HepG2 (cell line): ENCODE measurements around the gene MC1R. TPM values are rescaled to one million over a fixed set of nuclear protein-coding genes. Genes with fewer than 3 reads are reported as not detected.
A peak's percentile ranks its signal among the peaks of the same experiment; 100 is the strongest.

Experiments
- AGO2 ChIP-seq: fragments of 200-400 bp; formaldehyde crosslinking; optimal IDR thresholded peaks from 2 replicates; pipeline ENCODE3; 2017; ENCODE audit warnings: mild to moderate bottlenecking, low read depth, low read length, moderate library complexity
- HNRNPUL1 ChIP-seq: fragments of 200-400 bp; formaldehyde crosslinking; IDR thresholded peaks from 2 replicates; pipeline ENCODE4 v1.6.1; 2017; ENCODE audit warnings: low read depth, mild to moderate bottlenecking, low read length, moderate library complexity
- MTA3 ChIP-seq: sonication (generic); formaldehyde crosslinking; IDR thresholded peaks from 2 replicates; pipeline ENCODE4 v1.4.0; 2020; ENCODE audit warnings: missing genetic modification reagents
- NFIB ChIP-seq: sonication (generic); formaldehyde crosslinking; IDR thresholded peaks from 2 replicates; pipeline ENCODE4 v1.9.0; 2021; ENCODE audit warnings: missing genetic modification reagents, mild to moderate bottlenecking, borderline replicate concordance
- NFYC ChIP-seq: IDR thresholded peaks from 2 replicates; pipeline ENCODE4 v1.6.1; 2016; ENCODE audit warnings: missing genetic modification reagents, missing compliant biosample characterization
- NR2F6 ChIP-seq, 2 experiments: IDR thresholded peaks; 2 replicates each; pipeline ENCODE4 v1.6.1; 2016; ENCODE audit warnings: antibody characterized with exemption in 1 of 2, mild to moderate bottlenecking in 1 of 2
- PAX8 ChIP-seq: sonication (generic); formaldehyde crosslinking; IDR thresholded peaks from 2 replicates; pipeline ENCODE4 v1.8.0; 2022; ENCODE audit warnings: mild to moderate bottlenecking, missing genetic modification reagents, borderline replicate concordance
- RARG ChIP-seq: sonication (generic); formaldehyde crosslinking; IDR thresholded peaks from 2 replicates; pipeline ENCODE4 v1.4.0; 2020; ENCODE audit warnings: low read depth, mild to moderate bottlenecking, missing genetic modification reagents
- SRY ChIP-seq: sonication (generic); formaldehyde crosslinking; IDR thresholded peaks from 2 replicates; pipeline ENCODE4 v1.8.0; 2022; ENCODE audit warnings: mild to moderate bottlenecking, missing genetic modification reagents
- TBX2 ChIP-seq: sonication (generic); formaldehyde crosslinking; IDR thresholded peaks from 2 replicates; pipeline ENCODE4 v1.5.0; 2020; ENCODE audit warnings: missing genetic modification reagents, mild to moderate bottlenecking, borderline replicate concordance
- ZBTB20 ChIP-seq: sonication (generic); formaldehyde crosslinking; IDR thresholded peaks from 2 replicates; pipeline ENCODE4 v1.8.1; 2023; ENCODE audit warnings: missing genetic modification reagents, low read depth, mild to moderate bottlenecking, borderline replicate concordance
- ZNF160 ChIP-seq: sonication (generic); formaldehyde crosslinking; IDR thresholded peaks from 2 replicates; pipeline ENCODE4 v1.8.0; 2022; ENCODE audit warnings: mild to moderate bottlenecking, inconsistent platforms, missing genetic modification reagents
- ZNF225 ChIP-seq: sonication (generic); formaldehyde crosslinking; IDR thresholded peaks from 2 replicates; pipeline ENCODE4 v1.4.0; 2020; ENCODE audit warnings: mild to moderate bottlenecking, missing genetic modification reagents
- ZNF34 ChIP-seq: sonication (generic); formaldehyde crosslinking; IDR thresholded peaks from 2 replicates; pipeline ENCODE4 v1.4.0; 2020; ENCODE audit warnings: mild to moderate bottlenecking, missing genetic modification reagents, borderline replicate concordance
- ZNF577 ChIP-seq: sonication (generic); formaldehyde crosslinking; IDR thresholded peaks from 2 replicates; pipeline ENCODE4 v1.4.0; 2020; ENCODE audit warnings: mild to moderate bottlenecking, low read depth, missing genetic modification reagents, borderline replicate concordance
- ZNF607 ChIP-seq: sonication (generic); formaldehyde crosslinking; IDR thresholded peaks from 2 replicates; pipeline ENCODE4 v1.5.1; 2020; ENCODE audit warnings: missing genetic modification reagents, mild to moderate bottlenecking, borderline replicate concordance
- ZNF672 ChIP-seq: sonication (generic); formaldehyde crosslinking; IDR thresholded peaks from 2 replicates; pipeline ENCODE4 v1.8.1; 2022; ENCODE audit warnings: missing genetic modification reagents
- ZNF766 ChIP-seq: sonication (generic); formaldehyde crosslinking; IDR thresholded peaks from 2 replicates; pipeline ENCODE4 v1.5.0; 2020; ENCODE audit warnings: missing genetic modification reagents, borderline replicate concordance
- polyA plus RNA-seq, 8 experiments: library from polyadenylated mRNA; depleted of rRNA in 3 of 8; stranded (reverse) in 7 of 8; unstranded in 1 of 8; fragments of >200 nt; fragmentation: Illumina TruSeq in 4 of 8; extraction: Trizol in 4 of 8; gene quantifications; 2 replicates each; pipeline versions ENCODE4 v1.2.1 to v1.2.3, GENCODE V29; 2011 to 2016; ENCODE audit warnings: low read depth in 4 of 8, missing spikeins in 1 of 8, mixed read lengths in 1 of 8; ENCODE audit not compliant: insufficient read depth in 1 of 8
- total RNA-seq, 5 experiments: library from RNA; depleted of rRNA; stranded (reverse); fragments of >200 nt; fragmentation: Illumina TruSeq; extraction: Trizol; gene quantifications; 2 replicates each; pipeline ENCODE4 v1.2.3, GENCODE V29; 2016; ENCODE audit warnings: low read depth in 1 of 5
- TF ChIP-seq, protein P1 (sequence below): sonication (generic); formaldehyde crosslinking; conservative IDR thresholded peaks from 2 replicates; pipeline ENCODE4 v1.5.0; 2020; ENCODE audit warnings: missing genetic modification reagents
- TF ChIP-seq, protein P2 (sequence below): IDR thresholded peaks from 2 replicates; pipeline ENCODE4 v1.6.1; 2016; ENCODE audit warnings: mild to moderate bottlenecking, missing biosample characterization, missing genetic modification reagents
- TF ChIP-seq, protein P3 (sequence below): sonication (generic); formaldehyde crosslinking; IDR thresholded peaks from 2 replicates; pipeline ENCODE4 v1.4.0; 2020; ENCODE audit warnings: mild to moderate bottlenecking, missing genetic modification reagents
- TF ChIP-seq, protein P4 (sequence below): IDR thresholded peaks from 2 replicates; pipeline ENCODE4 v1.6.1; 2016; ENCODE audit warnings: low read depth, missing genetic modification reagents, missing compliant biosample characterization

Gene MC1R
- total and polyA plus RNA-seq, 2 of the 13 experiments (the other 11 are each of a cell fraction or from before 2014, with no cell fraction given), result 9.1 to 14.8 TPM

DNA sequence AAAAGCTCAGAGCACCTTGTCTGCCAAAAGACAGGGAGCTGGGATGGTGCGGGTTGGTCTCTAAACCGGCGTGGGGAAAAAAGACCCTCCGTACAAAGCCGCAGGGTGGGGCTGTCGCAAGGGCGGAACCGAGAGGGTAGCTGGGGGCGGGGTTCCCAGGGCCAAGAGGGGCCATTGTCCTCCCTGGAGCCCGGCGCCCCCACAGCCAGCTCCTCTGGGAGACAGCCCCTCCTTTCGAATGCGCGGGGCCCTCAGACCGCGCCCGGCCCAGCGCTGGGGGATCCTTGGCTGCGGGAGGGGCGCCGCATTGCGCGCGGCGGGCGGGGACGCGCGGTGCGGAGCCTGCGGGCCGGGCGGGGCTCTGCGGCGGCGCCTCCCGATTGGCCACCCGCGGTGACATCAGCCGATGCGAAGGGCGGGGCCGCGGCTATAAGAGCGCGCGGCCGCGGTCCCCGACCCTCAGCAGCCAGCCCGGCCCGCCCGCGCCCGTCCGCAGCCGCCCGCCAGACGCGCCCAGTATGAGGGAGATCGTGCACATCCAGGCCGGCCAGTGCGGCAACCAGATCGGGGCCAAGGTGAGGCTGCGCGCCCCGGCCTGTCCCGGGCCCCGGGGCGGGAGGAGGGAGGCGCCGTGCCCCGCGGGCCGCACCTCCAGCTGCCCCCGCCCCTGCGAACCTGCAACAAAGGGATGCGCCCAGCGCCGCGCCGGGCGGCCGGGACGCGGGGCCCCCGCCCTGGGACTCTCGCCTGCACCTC lies 4.4 kb downstream of the MC1R start, which contains the start of gene TUBB3 (continued):
- TF ChIP-seq, protein P1, sequence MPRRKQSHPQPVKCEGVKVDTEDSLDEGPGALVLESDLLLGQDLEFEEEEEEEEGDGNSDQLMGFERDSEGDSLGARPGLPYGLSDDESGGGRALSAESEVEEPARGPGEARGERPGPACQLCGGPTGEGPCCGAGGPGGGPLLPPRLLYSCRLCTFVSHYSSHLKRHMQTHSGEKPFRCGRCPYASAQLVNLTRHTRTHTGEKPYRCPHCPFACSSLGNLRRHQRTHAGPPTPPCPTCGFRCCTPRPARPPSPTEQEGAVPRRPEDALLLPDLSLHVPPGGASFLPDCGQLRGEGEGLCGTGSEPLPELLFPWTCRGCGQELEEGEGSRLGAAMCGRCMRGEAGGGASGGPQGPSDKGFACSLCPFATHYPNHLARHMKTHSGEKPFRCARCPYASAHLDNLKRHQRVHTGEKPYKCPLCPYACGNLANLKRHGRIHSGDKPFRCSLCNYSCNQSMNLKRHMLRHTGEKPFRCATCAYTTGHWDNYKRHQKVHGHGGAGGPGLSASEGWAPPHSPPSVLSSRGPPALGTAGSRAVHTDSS, result no peak
- TF ChIP-seq, protein P2, sequence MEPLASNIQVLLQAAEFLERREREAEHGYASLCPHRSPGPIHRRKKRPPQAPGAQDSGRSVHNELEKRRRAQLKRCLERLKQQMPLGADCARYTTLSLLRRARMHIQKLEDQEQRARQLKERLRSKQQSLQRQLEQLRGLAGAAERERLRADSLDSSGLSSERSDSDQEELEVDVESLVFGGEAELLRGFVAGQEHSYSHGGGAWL (CRISPR knock-in tag), result no peak; the same call in 1 of the 2 replicates
- TF ChIP-seq HNRNPUL1, result no peak
- TF ChIP-seq NFYC (CRISPR knock-in tag), result peak; percentile 38; the same call in 1 of the 2 replicates
- no peak; the same call in 1 of the 2 replicates for TF ChIP-seq ZNF34 (CRISPR knock-in tag)
- TF ChIP-seq MTA3 (CRISPR knock-in tag), result no peak
- TF ChIP-seq PAX8 (CRISPR knock-in tag), result no peak
- no peak for TF ChIP-seq TBX2 (CRISPR knock-in tag)
- TF ChIP-seq AGO2, result peak; percentile 91
- peak; percentile 56; the same call in 1 of the 2 replicates for TF ChIP-seq ZNF766 (CRISPR knock-in tag)
- no peak for TF ChIP-seq ZNF225 (CRISPR knock-in tag)
- no peak for TF ChIP-seq ZNF672 (CRISPR knock-in tag)
- TF ChIP-seq NFIB, result no peak
- TF ChIP-seq, protein P3, sequence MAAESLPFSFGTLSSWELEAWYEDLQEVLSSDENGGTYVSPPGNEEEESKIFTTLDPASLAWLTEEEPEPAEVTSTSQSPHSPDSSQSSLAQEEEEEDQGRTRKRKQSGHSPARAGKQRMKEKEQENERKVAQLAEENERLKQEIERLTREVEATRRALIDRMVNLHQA (CRISPR knock-in tag), result no peak
- peak; percentile 62; the same call in 1 of the 2 replicates for TF ChIP-seq ZNF160 (CRISPR knock-in tag)
- no peak for TF ChIP-seq ZNF577 (CRISPR knock-in tag)
- no peak for TF ChIP-seq ZBTB20 (CRISPR knock-in tag)
- TF ChIP-seq, protein P4, sequence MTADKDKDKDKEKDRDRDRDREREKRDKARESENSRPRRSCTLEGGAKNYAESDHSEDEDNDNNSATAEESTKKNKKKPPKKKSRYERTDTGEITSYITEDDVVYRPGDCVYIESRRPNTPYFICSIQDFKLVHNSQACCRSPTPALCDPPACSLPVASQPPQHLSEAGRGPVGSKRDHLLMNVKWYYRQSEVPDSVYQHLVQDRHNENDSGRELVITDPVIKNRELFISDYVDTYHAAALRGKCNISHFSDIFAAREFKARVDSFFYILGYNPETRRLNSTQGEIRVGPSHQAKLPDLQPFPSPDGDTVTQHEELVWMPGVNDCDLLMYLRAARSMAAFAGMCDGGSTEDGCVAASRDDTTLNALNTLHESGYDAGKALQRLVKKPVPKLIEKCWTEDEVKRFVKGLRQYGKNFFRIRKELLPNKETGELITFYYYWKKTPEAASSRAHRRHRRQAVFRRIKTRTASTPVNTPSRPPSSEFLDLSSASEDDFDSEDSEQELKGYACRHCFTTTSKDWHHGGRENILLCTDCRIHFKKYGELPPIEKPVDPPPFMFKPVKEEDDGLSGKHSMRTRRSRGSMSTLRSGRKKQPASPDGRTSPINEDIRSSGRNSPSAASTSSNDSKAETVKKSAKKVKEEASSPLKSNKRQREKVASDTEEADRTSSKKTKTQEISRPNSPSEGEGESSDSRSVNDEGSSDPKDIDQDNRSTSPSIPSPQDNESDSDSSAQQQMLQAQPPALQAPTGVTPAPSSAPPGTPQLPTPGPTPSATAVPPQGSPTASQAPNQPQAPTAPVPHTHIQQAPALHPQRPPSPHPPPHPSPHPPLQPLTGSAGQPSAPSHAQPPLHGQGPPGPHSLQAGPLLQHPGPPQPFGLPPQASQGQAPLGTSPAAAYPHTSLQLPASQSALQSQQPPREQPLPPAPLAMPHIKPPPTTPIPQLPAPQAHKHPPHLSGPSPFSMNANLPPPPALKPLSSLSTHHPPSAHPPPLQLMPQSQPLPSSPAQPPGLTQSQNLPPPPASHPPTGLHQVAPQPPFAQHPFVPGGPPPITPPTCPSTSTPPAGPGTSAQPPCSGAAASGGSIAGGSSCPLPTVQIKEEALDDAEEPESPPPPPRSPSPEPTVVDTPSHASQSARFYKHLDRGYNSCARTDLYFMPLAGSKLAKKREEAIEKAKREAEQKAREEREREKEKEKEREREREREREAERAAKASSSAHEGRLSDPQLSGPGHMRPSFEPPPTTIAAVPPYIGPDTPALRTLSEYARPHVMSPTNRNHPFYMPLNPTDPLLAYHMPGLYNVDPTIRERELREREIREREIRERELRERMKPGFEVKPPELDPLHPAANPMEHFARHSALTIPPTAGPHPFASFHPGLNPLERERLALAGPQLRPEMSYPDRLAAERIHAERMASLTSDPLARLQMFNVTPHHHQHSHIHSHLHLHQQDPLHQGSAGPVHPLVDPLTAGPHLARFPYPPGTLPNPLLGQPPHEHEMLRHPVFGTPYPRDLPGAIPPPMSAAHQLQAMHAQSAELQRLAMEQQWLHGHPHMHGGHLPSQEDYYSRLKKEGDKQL (CRISPR knock-in tag), result no peak
- TF ChIP-seq RARG (CRISPR knock-in tag), result no peak
- TF ChIP-seq SRY (CRISPR knock-in tag), result peak; percentile 92
- no peak for TF ChIP-seq NR2F6 (IDR thresholded peaks at IDR 0.05)
- 0 out of 2 replicates have a peak, but pooled peaks have one; percentile 4 for TF ChIP-seq NR2F6 (CRISPR knock-in tag; IDR thresholded peaks at IDR 0.05)
- no peak; the same call in 1 of the 2 replicates for TF ChIP-seq ZNF607 (CRISPR knock-in tag)
